GM08714 (cell line): ENCODE measurements around the gene DPF3.

ENCODE experiments used
- H3K4me3 ChIP-seq: fragments of 200-500 bp; sonication (Bioruptor generic); 2 replicates; pipeline ENCODE4 v1.5.1; 2014; ENCODE audit warnings: mild to moderate bottlenecking, low read length, inconsistent platforms
- ZNF274 ChIP-seq: IDR thresholded peaks from 2 replicates; pipeline ENCODE4 v1.6.1; 2012; ENCODE audit warnings: mild to moderate bottlenecking, low read depth, low read length

The DPF3 gene

DNA sequence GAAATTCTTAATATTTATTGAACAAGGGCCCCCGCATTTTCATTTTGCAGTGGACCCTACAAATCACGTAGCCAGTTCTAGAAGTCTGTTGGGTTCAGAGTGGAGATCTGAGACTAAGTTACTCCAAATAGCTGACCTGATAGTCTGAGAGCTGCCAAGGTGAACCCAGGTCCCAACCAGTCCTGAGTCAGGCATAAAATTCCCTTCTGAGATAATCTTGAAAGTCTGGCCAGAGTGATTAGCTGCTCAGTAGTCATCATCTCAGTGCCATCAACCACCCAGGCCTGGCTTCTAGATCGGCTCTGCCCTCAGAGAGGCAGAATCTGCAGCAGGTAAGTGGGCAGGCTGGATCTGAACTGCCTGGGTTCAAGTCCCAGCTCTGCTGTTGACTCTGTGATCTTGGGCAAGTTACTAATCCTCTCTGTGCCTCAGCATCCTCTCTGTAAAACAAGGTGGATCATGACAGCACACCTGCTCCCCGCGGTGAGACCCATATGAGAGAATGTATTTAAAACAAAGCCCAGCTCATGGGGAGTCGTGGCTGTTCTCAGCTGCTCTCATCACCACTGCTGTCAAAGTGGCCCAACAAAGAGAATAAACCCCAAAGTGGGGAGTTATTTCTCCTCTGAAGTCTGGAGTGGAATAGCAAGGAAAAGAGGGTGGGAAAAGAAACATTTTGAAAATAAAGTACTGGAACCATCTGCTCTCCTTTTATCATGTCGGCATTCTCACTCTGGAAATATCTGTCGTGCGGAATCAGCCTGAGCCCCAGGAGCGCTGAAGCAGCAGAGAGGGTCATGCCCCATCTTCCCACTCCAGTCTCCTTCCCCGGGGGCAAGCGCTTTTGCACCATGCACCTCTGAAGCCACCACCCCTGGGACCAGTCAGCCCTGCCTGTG, 193.3 kb downstream of the DPF3 start:
- H3K4me3 ChIP-seq = no peak overlapping the region
- TF ChIP-seq ZNF274 = no peak

DNA sequence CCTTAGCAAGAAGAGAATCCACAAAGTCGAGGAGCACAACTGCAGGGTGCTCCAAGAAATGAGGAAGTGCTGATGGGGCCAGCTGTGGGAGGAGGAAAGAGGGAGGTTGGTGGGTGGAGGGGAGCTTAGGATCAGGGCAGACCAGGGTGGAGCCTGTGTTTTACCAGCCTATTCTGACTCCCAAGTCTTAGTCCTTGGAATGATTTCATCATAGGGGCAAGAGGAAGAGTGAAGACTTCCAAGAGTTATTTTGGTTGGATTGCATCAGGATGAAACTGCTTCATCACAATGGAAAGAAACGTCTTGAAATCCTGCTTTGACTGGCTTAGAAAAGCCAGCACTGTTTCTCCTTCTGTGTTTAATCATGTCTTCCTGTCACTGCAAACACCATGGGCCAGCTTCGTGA, 194.0 kb downstream of the DPF3 start:
- H3K4me3 ChIP-seq = no peak overlapping the region
- TF ChIP-seq ZNF274 = no peak

DNA sequence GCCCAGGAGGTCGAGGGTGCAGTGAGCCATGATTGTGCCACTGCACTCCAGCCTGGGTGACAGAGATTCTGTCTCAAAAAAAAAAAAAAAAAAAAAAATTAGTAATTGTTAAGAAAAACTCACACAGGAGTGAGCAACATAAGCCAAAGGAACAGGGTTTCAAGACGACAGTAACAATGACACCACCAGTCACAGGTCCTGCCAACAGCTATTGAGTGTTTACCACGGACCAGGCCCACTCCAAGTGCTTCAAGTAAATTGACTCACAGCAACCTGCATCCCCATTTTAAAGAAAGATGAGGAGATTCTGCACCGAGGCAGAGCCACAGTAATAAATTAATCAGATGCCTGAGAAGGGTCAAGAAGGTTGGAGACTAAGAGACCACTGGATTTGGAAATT, 194.5 kb downstream of the DPF3 start:
- no peak overlapping the region for H3K4me3 ChIP-seq
- no peak for TF ChIP-seq ZNF274

GRCh38 chr14:72692696-72693095, 201.2 kb downstream of the DPF3 start:
- TF ChIP-seq ZNF274 = no peak
- H3K4me3 ChIP-seq = no peak overlapping the region

DNA sequence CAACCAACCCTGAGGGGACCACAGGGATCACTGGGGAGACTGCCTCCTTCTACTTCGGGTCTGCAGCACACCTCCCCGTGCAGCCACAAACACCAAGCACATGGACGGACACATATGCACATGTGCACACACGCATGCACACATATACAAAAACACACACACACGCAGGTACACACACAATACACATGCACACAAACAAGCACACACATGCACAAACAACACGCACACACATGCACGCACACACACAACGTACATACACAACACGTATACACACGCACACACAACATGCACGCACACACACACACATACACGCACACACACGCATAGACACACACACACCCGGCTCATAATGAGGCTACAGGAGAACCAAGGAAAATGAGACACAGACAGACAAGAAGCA, 203.6 kb downstream of the DPF3 start:
- TF ChIP-seq ZNF274 = no peak
- H3K4me3 ChIP-seq = no peak overlapping the region

GRCh38 chr14:72688990-72689671, 204.8 kb downstream of the DPF3 start:
- TF ChIP-seq ZNF274 = no peak
- H3K4me3 ChIP-seq = no peak overlapping the region

DNA sequence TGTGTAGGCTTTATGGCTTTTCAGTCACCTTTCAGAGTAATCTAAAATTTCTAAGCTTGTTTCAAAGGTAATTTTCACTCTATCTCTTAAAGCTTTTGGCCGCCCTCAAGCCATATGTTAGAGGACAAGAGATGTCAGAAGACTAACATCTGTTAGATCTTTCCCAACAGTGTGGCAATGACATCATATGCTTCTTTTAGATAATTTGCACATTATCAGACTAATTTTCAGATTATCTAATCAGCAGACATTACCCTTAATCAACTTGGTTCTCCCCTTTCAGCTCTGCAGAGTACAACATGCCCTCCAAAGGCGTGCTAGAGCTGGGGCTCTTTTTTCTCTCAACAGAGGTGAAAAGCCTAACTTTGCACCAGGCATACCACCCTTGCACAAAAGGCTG, 207.1 kb downstream of the DPF3 start:
- no peak for TF ChIP-seq ZNF274
- H3K4me3 ChIP-seq = no peak overlapping the region

GRCh38 chr14:72686101-72686500, 207.8 kb downstream of the DPF3 start:
- H3K4me3 ChIP-seq = no peak overlapping the region
- no peak for TF ChIP-seq ZNF274

DNA sequence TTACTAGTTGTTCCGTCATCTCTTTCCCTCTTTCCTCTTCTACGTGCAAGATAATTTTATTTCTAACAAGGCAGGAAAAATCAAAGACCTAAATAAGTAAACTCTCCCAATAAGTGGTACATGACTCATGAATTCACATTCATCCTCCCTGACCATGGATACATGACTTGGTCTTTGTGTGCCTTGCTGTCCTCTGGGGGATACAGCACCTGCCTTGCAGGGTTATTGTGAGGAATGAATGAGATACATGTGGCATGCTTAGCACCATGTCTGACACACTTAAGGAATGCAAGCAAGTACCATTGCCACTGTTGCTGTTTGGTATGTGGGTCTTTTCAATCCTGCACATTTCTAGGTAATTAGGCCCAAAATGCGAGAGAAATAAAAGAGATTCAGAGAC, 208.4 kb downstream of the DPF3 start:
- no peak for TF ChIP-seq ZNF274
- no peak overlapping the region for H3K4me3 ChIP-seq

- no peak for TF ChIP-seq ZNF274
- H3K4me3 ChIP-seq = no peak overlapping the region
Observed at GRCh38 chr14:72683787-72684186, 210.1 kb downstream of the DPF3 start.

- no peak for TF ChIP-seq ZNF274
Observed at GRCh38 chr14:72682188-72682587, 211.7 kb downstream of the DPF3 start.

DNA sequence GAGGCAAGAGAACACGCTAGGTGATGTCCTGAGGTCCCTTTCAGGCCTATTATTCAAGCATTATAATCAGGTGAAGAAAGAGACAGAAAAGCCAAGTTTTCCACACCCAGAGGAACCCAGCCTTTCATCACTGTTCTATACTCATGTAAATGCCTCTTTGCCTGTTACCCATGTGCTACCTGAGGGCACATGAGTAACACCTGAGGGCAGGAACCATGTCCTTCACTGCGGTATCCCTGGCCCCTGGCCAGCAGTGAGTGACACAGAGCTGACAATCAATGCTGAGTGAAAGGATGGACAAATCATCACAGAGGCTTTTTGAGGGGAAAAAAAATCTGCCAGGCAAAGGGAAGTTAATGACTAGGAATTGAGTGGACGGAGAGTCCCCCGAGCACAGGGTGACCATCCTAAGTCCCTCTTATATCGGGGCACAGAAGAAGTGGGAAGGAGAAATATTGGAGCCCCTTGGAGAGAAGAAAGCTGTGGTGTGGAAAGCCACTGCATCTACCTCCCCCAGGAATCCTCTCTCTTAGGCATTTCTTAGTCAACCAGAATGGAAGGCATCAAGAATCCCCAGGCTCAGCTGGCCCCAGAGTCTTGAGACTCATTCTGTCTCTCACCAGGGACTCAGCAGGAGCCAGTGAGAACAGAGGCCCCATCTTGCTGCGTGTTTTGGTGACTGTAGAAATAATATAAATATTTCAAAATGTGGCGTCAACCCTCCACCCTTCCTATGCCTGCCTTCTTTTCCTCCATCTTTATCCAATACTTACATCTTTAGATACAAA, 212.9 kb downstream of the DPF3 start:
- no peak for TF ChIP-seq ZNF274
- H3K4me3 ChIP-seq = no peak overlapping the region

More at GRCh38 chr14:72682188-72682587, 211.7 kb downstream of the DPF3 start:
- H3K4me3 ChIP-seq = no peak overlapping the region

GRCh38 chr14:72679536-72680151, 214.3 kb downstream of the DPF3 start:
- H3K4me3 ChIP-seq = no peak overlapping the region
- no peak for TF ChIP-seq ZNF274

- H3K4me3 ChIP-seq = no peak overlapping the region
- no peak for TF ChIP-seq ZNF274
Observed at GRCh38 chr14:72679141-72679535, 214.8 kb downstream of the DPF3 start.
